A673 (cell line): ENCODE measurements around the gene CYBA. TPM values are rescaled to one million over a fixed set of nuclear protein-coding genes. Genes with fewer than 3 reads are reported as not detected.

Experiments used
- BruUV-seq: library from RNA; stranded (reverse); fragments of 400-500 nt; replicated peaks from 2 replicates; lab custom pipeline; 2021; lab: Mats Ljungman, UMichigan
- CTCF ChIA-PET: fragments of 300-600 bp; sonication (Branson Sonifier 250); formaldehyde crosslinking; loops from one replicate; lab custom pipeline; 2022; ENCODE audit warnings: antibody characterized with exemption; lab: Charles Lee
- POLR2A ChIA-PET: fragments of 300-600 bp; sonication (Branson Sonifier 250); formaldehyde crosslinking; loops from one replicate; lab custom pipeline; 2022; ENCODE audit warnings: antibody characterized with exemption; ENCODE audit not compliant: low non-redundant PET; lab: Charles Lee
- DNase-seq: peaks from one replicate; pipeline ENCODE4 v3.0.0-alpha.2; 2015; ENCODE audit warnings: low spot score
- H3K27ac ChIP-seq: fragments of 200-600 bp; sonication (generic); 2 replicates; pipeline ENCODE4 v1.5.1; 2016; ENCODE audit warnings: mixed run types, low read depth, mild to moderate bottlenecking, mixed read lengths, antibody characterized with exemption, low read length; ENCODE audit not compliant: poor library complexity, severe bottlenecking
- H3K27me3 ChIP-seq: fragments of 200-600 bp; sonication (generic); replicated peaks from 2 replicates; pipeline ENCODE4 v1.6.1; 2017; ENCODE audit warnings: mixed run types, low read depth, mild to moderate bottlenecking, mixed read lengths, antibody characterized with exemption, low read length; ENCODE audit not compliant: insufficient read depth, poor library complexity
- H3K36me3 ChIP-seq: fragments of 200-600 bp; sonication (generic); 2 replicates; pipeline ENCODE4 v1.6.1; 2016; ENCODE audit warnings: mixed run types, mild to moderate bottlenecking, mixed read lengths, antibody characterized with exemption, low read length; ENCODE audit not compliant: insufficient read depth, poor library complexity, severe bottlenecking
- H3K4me1 ChIP-seq: fragments of 200-600 bp; sonication (generic); 2 replicates; pipeline ENCODE4 v1.6.1; 2017; ENCODE audit warnings: mixed run types, mild to moderate bottlenecking, mixed read lengths, antibody characterized with exemption, low read length; ENCODE audit not compliant: insufficient read depth, poor library complexity, severe bottlenecking
- H3K4me3 ChIP-seq: fragments of 200-600 bp; sonication (generic); 2 replicates; pipeline ENCODE4 v1.5.1; 2016; ENCODE audit warnings: low read depth, mixed run types, mild to moderate bottlenecking, mixed read lengths, low read length; ENCODE audit not compliant: poor library complexity, severe bottlenecking
- H3K9me3 ChIP-seq: fragments of 200-600 bp; sonication (generic); 2 replicates; pipeline ENCODE4 v1.6.1; 2016; ENCODE audit warnings: mixed run types, low read depth, mild to moderate bottlenecking, mixed read lengths, antibody characterized with exemption, low read length; ENCODE audit not compliant: poor library complexity, severe bottlenecking
- EZH2 ChIP-seq: fragments of 200-600 bp; sonication (generic); IDR thresholded peaks from 2 replicates; pipeline ENCODE4 v1.6.1; 2017; ENCODE audit warnings: borderline replicate concordance, low read depth, mild to moderate bottlenecking, mixed read lengths, antibody characterized with exemption, low read length; ENCODE audit not compliant: poor library complexity, severe bottlenecking
- intact Hi-C: fragments of 100-400 bp; cut with micrococcal nuclease; formaldehyde crosslinking; loops from one replicate; pipeline ENCODE4 v1.10.0; 2022; ENCODE audit not compliant: unreplicated experiment
- total RNA-seq: library from RNA; stranded (reverse); gene quantifications from 2 replicates; pipeline ENCODE4 v1.2.3, GENCODE V29; 2021
- TF ChIP-seq, protein P1 (sequence below): fragments of 300-800, 200-600 bp; sonication (generic); conservative IDR thresholded peaks from 2 replicates; pipeline ENCODE4 v1.5.1; 2017; ENCODE audit warnings: low read depth, mild to moderate bottlenecking, antibody characterized with exemption, low read length, moderate library complexity, mixed read lengths

Gene CYBA
- total RNA-seq, 1 experiment from 2014 or later = 44.7 TPM

DNA sequence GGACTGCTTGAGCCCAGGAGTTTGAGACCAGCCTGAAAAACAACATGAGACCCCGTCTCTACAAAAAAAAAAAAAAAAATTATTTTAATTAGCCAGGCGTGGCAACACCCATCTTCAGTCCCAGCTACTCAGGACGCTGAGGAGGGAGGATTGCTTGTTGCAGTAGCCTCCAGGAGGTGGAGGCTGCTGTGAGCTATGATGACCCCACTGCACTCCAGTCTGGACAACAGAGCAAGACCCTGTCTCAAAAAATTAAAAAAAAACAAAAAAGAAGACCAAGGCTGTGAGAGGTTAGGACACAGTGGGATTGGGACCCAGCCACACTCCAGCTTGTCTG is 36.8 kb upstream of the CYBA start:
- no peak for DNase-seq
- no peaks in the 10 kb centered on the region for H3K9me3 ChIP-seq
- no TSS peak for BruUV-seq
- H3K4me1 ChIP-seq = peaks cover 6% of the 10 kb centered on the region
- no peak for TF ChIP-seq EZH2
- TF ChIP-seq, protein P1, sequence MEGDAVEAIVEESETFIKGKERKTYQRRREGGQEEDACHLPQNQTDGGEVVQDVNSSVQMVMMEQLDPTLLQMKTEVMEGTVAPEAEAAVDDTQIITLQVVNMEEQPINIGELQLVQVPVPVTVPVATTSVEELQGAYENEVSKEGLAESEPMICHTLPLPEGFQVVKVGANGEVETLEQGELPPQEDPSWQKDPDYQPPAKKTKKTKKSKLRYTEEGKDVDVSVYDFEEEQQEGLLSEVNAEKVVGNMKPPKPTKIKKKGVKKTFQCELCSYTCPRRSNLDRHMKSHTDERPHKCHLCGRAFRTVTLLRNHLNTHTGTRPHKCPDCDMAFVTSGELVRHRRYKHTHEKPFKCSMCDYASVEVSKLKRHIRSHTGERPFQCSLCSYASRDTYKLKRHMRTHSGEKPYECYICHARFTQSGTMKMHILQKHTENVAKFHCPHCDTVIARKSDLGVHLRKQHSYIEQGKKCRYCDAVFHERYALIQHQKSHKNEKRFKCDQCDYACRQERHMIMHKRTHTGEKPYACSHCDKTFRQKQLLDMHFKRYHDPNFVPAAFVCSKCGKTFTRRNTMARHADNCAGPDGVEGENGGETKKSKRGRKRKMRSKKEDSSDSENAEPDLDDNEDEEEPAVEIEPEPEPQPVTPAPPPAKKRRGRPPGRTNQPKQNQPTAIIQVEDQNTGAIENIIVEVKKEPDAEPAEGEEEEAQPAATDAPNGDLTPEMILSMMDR = no peak
- no peaks in the 10 kb centered on the region for H3K36me3 ChIP-seq
- H3K27ac ChIP-seq = no peak overlapping the region
- no peak overlapping the region for H3K4me3 ChIP-seq
- ChIA-PET CTCF (interaction anchor here (0.6 to 0.7 kb wide), 2 partner anchors 199 to 389 kb away, joined by 3 read pairs; no protein-coding TSS in a partner anchor), POLR2A (no interaction called here)
- intact Hi-C loops = no loop called here
- H3K27me3 ChIP-seq = no peaks in the 10 kb centered on the region

DNA sequence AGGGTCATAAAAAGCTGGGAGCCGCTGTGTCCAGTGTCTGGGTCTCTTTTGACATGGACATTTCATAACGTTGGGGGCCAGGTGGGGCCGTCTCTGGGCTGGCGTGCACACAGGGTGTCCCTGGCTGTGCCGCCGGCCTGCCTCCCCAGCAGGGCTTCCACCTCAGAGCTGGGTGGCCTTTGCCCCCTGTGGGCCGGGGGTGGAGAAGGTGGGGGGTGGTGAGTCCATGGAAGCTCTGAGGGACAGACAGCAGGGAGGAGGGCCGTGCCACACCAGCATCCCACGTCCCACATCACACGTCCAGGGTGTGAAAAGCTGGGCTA is 36.4 kb upstream of the CYBA start:
- Histone ChIP-seq H3K27ac (no peak overlapping the region), H3K9me3 (no peaks in the 10 kb centered on the region), H3K27me3 (no peaks in the 10 kb centered on the region), H3K4me3 (no peak overlapping the region), H3K4me1 (peaks cover 6% of the 10 kb centered on the region), H3K36me3 (no peaks in the 10 kb centered on the region)
- POLR2A ChIA-PET = no interaction called here
- intact Hi-C loops = no loop called here
- TF ChIP-seq EZH2 = no peak
- TF ChIP-seq, protein P1 = no peak
- no peak for DNase-seq
- BruUV-seq = no TSS peak
- CTCF ChIA-PET = interaction anchor here (0.6 to 0.7 kb wide), 2 partner anchors 199 to 389 kb away, joined by 3 read pairs; no protein-coding TSS in a partner anchor

DNA sequence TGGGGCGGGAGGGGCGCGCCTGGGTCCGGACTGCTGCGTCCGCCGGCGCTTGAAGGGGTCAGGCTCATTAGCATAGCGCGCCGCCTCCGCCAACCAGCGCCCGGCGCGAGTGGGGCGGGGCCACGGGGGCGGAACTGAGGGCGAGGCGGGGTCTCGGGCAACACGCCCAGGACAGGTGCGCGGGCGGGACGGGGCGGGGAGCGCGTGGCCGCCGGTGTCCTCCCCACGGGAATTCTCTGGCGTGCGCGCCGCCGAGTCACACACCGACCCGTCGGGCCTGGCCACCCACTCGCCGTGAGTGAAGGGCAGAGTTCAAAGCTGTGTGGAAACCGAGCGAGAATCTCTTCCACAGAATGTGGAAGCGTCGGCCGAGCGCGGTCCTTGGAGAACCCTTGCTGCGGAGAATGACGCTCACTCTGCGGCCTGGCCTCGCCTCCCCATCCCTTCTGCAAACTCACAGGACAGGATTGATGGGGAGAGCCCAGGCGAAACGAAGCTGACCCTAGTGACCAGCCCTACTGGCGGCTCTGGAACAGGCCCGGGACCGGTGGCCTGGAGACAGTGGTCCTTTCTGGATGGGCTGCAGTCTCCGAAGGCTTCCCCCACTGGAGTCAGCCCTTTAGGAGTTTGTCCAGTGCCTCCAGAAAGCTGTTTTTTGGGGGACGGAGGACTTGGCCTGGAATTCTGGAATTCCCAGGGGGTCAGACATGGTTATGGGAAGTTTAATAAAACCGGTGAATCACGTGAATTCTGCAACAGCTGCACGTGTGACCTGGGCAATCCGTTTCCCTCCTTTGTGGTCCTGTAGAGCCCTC is 35.8 kb upstream of the CYBA start, which contains the start of gene SNAI3:
TSS of gene SNAI3 (minus strand) at position 69 of the 815 bp plus-strand sequence. CDS start 101 bp downstream, outside the sequence.
- intact Hi-C loops = no loop called here
- Histone ChIP-seq H3K9me3 (no peaks in the 10 kb centered on the region), H3K27me3 (no peaks in the 10 kb centered on the region), H3K36me3 (no peaks in the 10 kb centered on the region), H3K4me3 (peak within 1 kb of the TSS; percentile 53), H3K27ac (no peak within 1 kb of the TSS), H3K4me1 (peaks cover 6% of the 10 kb centered on the region)
- ChIA-PET POLR2A (no interaction called here), CTCF (no interaction called here)
- peak; percentile 64 for DNase-seq
- BruUV-seq = no TSS peak
- TF ChIP-seq, protein P1 = no peak
- no peak for TF ChIP-seq EZH2
